C1 segment of cervical spinal cord (tissue), 14 donors: ENCODE measurements around the gene NRF1.
"Not testable (repeated sequence)": the region's sequence is repeated elsewhere in the genome, so short reads cannot be mapped to it uniquely, and the experiment has no call there.

Source experiments
- DNase-seq, 14 donors: peaks; one replicate each; lab custom pipeline; 2025; lab: John Stamatoyannopoulos, UW

The NRF1 gene

GRCh38 chr7:129780974-129781927 lies 169.7 kb downstream of the NRF1 start:
- DNase-seq: no peak

GRCh38 chr7:129781928-129782817 lies 170.7 kb downstream of the NRF1 start:
- DNase-seq: no peak

GRCh38 chr7:129782818-129783583 lies 171.5 kb downstream of the NRF1 start:
- DNase-seq: no peak

GRCh38 chr7:129783584-129783919 lies 172.0 kb downstream of the NRF1 start:
- no peak for DNase-seq

GRCh38 chr7:129784437-129784782 lies 172.9 kb downstream of the NRF1 start:
- DNase-seq: no peak

- DNase-seq: no peak
Observed at GRCh38 chr7:129784783-129785684, 173.5 kb downstream of the NRF1 start.

GRCh38 chr7:129785685-129786514 lies 174.4 kb downstream of the NRF1 start:
- DNase-seq: no peak

- no peak for DNase-seq
Observed at GRCh38 chr7:129786825-129787563, 175.5 kb downstream of the NRF1 start.

- DNase-seq: no peak
Observed at GRCh38 chr7:129789000-129789399, 177.5 kb downstream of the NRF1 start.

GRCh38 chr7:129789652-129790051 lies 178.1 kb downstream of the NRF1 start:
- no peak for DNase-seq

- no peak for DNase-seq
Observed at GRCh38 chr7:129790136-129790535, 178.6 kb downstream of the NRF1 start.

GRCh38 chr7:129792721-129793120 lies 181.2 kb downstream of the NRF1 start:
- DNase-seq: no peak

- no peak for DNase-seq
Observed at GRCh38 chr7:129793506-129794310, 182.2 kb downstream of the NRF1 start.

- not testable (repeated sequence) for DNase-seq
Observed at GRCh38 chr7:129794461-129794860, 182.9 kb downstream of the NRF1 start.

- no peak for DNase-seq
Observed at GRCh38 chr7:129796186-129796775, 184.8 kb downstream of the NRF1 start.

GRCh38 chr7:129797214-129797789 lies 185.8 kb downstream of the NRF1 start:
- no peak for DNase-seq

- no peak for DNase-seq
Observed at GRCh38 chr7:129798616-129799349, 187.3 kb downstream of the NRF1 start.
